ENCODE data around the gene GINS1. TPM values are rescaled to one million over a fixed set of nuclear protein-coding genes. Genes with fewer than 3 reads are reported as not detected.

GINS1 gene
- total and polyA plus RNA-seq, 2 of the 13 experiments (the other 11 are each of a cell fraction or from before 2014, with no cell fraction given): 14.6 to 59.9 TPM

- FAIRE-seq (peak; percentile 74), DNase-seq (ENCODE audit: low spot score) (peak; percentile 57), ATAC-seq (peak; percentile 85)
- Histone ChIP-seq H3K36me3 (replicated peaks in 1 of 2; ENCODE audit: control insufficient read depth in 1 of 2, insufficient read depth in 2 of 2, low read length in 2 of 2) (peaks cover 35 to 72% of the 10 kb centered on the region in 2 experiments), H4K20me1 (ENCODE audit: insufficient read depth, low read length) (no peaks in the 10 kb centered on the region), H3K4me2 (ENCODE audit: low read depth, low read length) (no peak overlapping the region), H3K9me3 (ENCODE audit: low read length) (no peaks in the 10 kb centered on the region), H3K4me1 (ENCODE audit: insufficient read depth, low read length) (no peaks in the 10 kb centered on the region), H3K9ac (ENCODE audit: insufficient read depth, low read depth, low read length) (no peak overlapping the region), H3K27ac (ENCODE audit: extremely low read length, insufficient read depth, low read length) (no peak overlapping the region), H2AFZ (ENCODE audit: low read length) (no peak overlapping the region), H3K4me3 (replicated peaks in 1 of 3; ENCODE audit: insufficient read depth in 1 of 3, low read depth in 2 of 3, low read length in 3 of 3) (no peak overlapping the region), H3K27me3 (ENCODE audit: control insufficient read depth in 1 of 2, insufficient read depth in 2 of 2, low read length in 2 of 2) (no peaks in the 10 kb centered on the region), H3K79me2 (ENCODE audit: insufficient read depth, low read length) (no peaks in the 10 kb centered on the region)
- ChIA-PET POLR2A (interaction anchor here (1.6 kb wide), 1 partner anchor 38 kb away, joined by 3 read pairs; no protein-coding TSS in a partner anchor), CTCF (ENCODE audit: low intra/inter-chr PET ratio, low total read pairs) (interaction anchor here (0.6 to 1.3 kb wide), 3 partner anchors 103 to 200 kb away, joined by 3 to 4 read pairs (median 3); no protein-coding TSS in a partner anchor)
- in situ Hi-C loops (cut with HindIII; ENCODE audit: extremely low pct_ligation_motif_present, low pct_unique_long_range_greater_than_20kb): no loop called here
- 88% methylated on average over 13 of the region's 13 CpGs for WGBS (ENCODE audit: low lambda C conversion rate)
- BruUV-seq (replicated peaks): no TSS peak
- intact Hi-C loops (cut with micrococcal nuclease; ENCODE audit: unreplicated experiment): no loop called here
- TF ChIP-seq AHR (CRISPR knock-in tag; IDR thresholded peaks at IDR 0.05) (0 out of 2 replicates have a peak, but pooled peaks have one; percentile 16), BRD4 (CRISPR knock-in tag; IDR thresholded peaks at IDR 0.05) (no peak), GLMP (CRISPR knock-in tag; IDR thresholded peaks at IDR 0.05; ENCODE audit: borderline replicate concordance) (no peak), CBX5 (CRISPR knock-in tag; IDR thresholded peaks at IDR 0.05; ENCODE audit: borderline replicate concordance) (0 out of 2 replicates have a peak, but pooled peaks have one; percentile 13), ZNF777 (CRISPR knock-in tag; IDR thresholded peaks at IDR 0.05) (no peak), MXD3 (CRISPR knock-in tag; IDR thresholded peaks at IDR 0.05) (peak; percentile 32; the same call in 1 of the 2 replicates), TFAP4 (IDR thresholded peaks at IDR 0.05; ENCODE audit: borderline replicate concordance, low read depth) (peak; percentile 35; the same call in 1 of the 2 replicates), ZNF343 (CRISPR knock-in tag; IDR thresholded peaks at IDR 0.05) (peak; percentile 48; the same call in 1 of the 2 replicates), RAD21 (CRISPR knock-in tag; IDR thresholded peaks at IDR 0.05) (peak; percentile 82), XRCC5 (optimal IDR thresholded peaks at IDR 0.05; ENCODE audit: low read length) (peak; percentile 86), RBM22 (optimal IDR thresholded peaks at IDR 0.05; ENCODE audit: low read length) (peak; percentile 75), ZNF276 (CRISPR knock-in tag; IDR thresholded peaks at IDR 0.05; ENCODE audit: low read depth) (0 out of 2 replicates have a peak, but pooled peaks have one; percentile 36), ZNF879 (CRISPR knock-in tag; IDR thresholded peaks at IDR 0.05) (no peak), GMEB1 (CRISPR knock-in tag; IDR thresholded peaks at IDR 0.05; ENCODE audit: borderline replicate concordance) (no peak), ZNF513 (CRISPR knock-in tag; conservative IDR thresholded peaks at IDR 0.05) (no peak), ZNF607 (CRISPR knock-in tag; IDR thresholded peaks at IDR 0.05; ENCODE audit: borderline replicate concordance) (0 out of 2 replicates have a peak, but pooled peaks have one; percentile 37), GABPB1 (CRISPR knock-in tag; IDR thresholded peaks at IDR 0.05) (0 out of 2 replicates have a peak, but pooled peaks have one; percentile 6)
Measured at GRCh38 chr20:25470045-25470444, 62.6 kb downstream of the GINS1 start.

Measured in HepG2 (cell line).